IPS-20b (cell line): Measurements from ENCODE around the gene PER2.
"Not testable (repeated sequence)": the region's sequence is repeated elsewhere in the genome, so short reads cannot be mapped to it uniquely, and the experiment has no call there.

Source experiments
- H3K27ac ChIP-seq: one replicate; pipeline ENCODE4 v1.5.1; 2013; ENCODE audit warnings: low read length
- H3K27me3 ChIP-seq: 2 replicates; pipeline ENCODE4 v1.6.1; 2013; ENCODE audit warnings: mild to moderate bottlenecking, low read length, inconsistent platforms; ENCODE audit not compliant: insufficient read depth
- H3K36me3 ChIP-seq: 2 replicates; pipeline ENCODE4 v1.6.1; 2013; ENCODE audit warnings: low read depth, mild to moderate bottlenecking, inconsistent platforms, low read length, moderate library complexity; ENCODE audit not compliant: insufficient read depth
- H3K4me1 ChIP-seq: 2 replicates; pipeline ENCODE4 v1.6.1; 2013; ENCODE audit warnings: mild to moderate bottlenecking, control low read depth, inconsistent platforms, low read length, moderate library complexity; ENCODE audit not compliant: insufficient read depth
- H3K4me3 ChIP-seq: 2 replicates; pipeline ENCODE4 v1.5.1; 2013; ENCODE audit warnings: mild to moderate bottlenecking, low read length, inconsistent platforms
- H3K9ac ChIP-seq: 2 replicates; pipeline ENCODE4 v1.6.1; 2013; ENCODE audit warnings: low read depth, mild to moderate bottlenecking, inconsistent platforms, low read length, moderate library complexity
- H3K9me3 ChIP-seq: 2 replicates; pipeline ENCODE4 v1.6.1; 2013; ENCODE audit warnings: mild to moderate bottlenecking, low read depth, low read length, inconsistent platforms; ENCODE audit not compliant: insufficient read depth

PER2 gene

GRCh38 chr2:238324248-238324647 is 35.8 kb upstream of the PER2 start:
- H3K4me3 ChIP-seq, H3K4me1 ChIP-seq, H3K9ac ChIP-seq, H3K27ac ChIP-seq, H3K9me3 ChIP-seq, H3K27me3 ChIP-seq: not testable (repeated sequence)
- H3K36me3 ChIP-seq = peaks cover 22% of the 10 kb centered on the region; the same call in 1 of the 2 replicates

- no peak overlapping the region for H3K9ac ChIP-seq
Measured at GRCh38 chr2:238322001-238322411, 33.6 kb upstream of the PER2 start.

GRCh38 chr2:238321467-238321866 is 33.1 kb upstream of the PER2 start:
- H3K9me3 ChIP-seq = no peaks in the 10 kb centered on the region
- H3K27ac ChIP-seq = no peak overlapping the region
- peak overlapping the region; percentile 83 for H3K4me3 ChIP-seq
- H3K27me3 ChIP-seq = peaks cover 11% of the 10 kb centered on the region; the same call in 1 of the 2 replicates
- peaks cover 6% of the 10 kb centered on the region; the same call in 1 of the 2 replicates for H3K36me3 ChIP-seq
- H3K4me1 ChIP-seq = peaks cover 5% of the 10 kb centered on the region; the same call in 1 of the 2 replicates
- H3K9ac ChIP-seq = peak overlapping the region; percentile 72; the same call in 1 of the 2 replicates

More at GRCh38 chr2:238322001-238322411, 33.6 kb upstream of the PER2 start:
- Histone ChIP-seq H3K9me3 (no peaks in the 10 kb centered on the region), H3K4me3 (no peak overlapping the region), H3K27ac (no peak overlapping the region), H3K4me1 (peaks cover 5% of the 10 kb centered on the region; the same call in 1 of the 2 replicates), H3K27me3 (peaks cover 11% of the 10 kb centered on the region; the same call in 1 of the 2 replicates), H3K36me3 (peaks cover 10% of the 10 kb centered on the region; the same call in 1 of the 2 replicates)

GRCh38 chr2:238320648-238321281 is 32.4 kb upstream of the PER2 start:
- Histone ChIP-seq H3K9ac (peak overlapping the region; percentile 72), H3K4me1 (peaks cover 5% of the 10 kb centered on the region; the same call in 1 of the 2 replicates), H3K36me3 (peaks cover 6% of the 10 kb centered on the region; the same call in 1 of the 2 replicates), H3K9me3 (no peaks in the 10 kb centered on the region), H3K27me3 (peaks cover 11% of the 10 kb centered on the region; the same call in 1 of the 2 replicates), H3K27ac (no peak overlapping the region), H3K4me3 (peak overlapping the region; percentile 83)

- H3K9me3 ChIP-seq = no peaks in the 10 kb centered on the region
- H3K9ac ChIP-seq = peak within 1 kb of the TSS; percentile 72
- no peak within 1 kb of the TSS for H3K27ac ChIP-seq
- H3K27me3 ChIP-seq = peaks cover 11% of the 10 kb centered on the region; the same call in 1 of the 2 replicates
- H3K4me3 ChIP-seq = peak within 1 kb of the TSS; percentile 83
- H3K4me1 ChIP-seq = peaks cover 5% of the 10 kb centered on the region; the same call in 1 of the 2 replicates
- H3K36me3 ChIP-seq = peaks cover 6% of the 10 kb centered on the region; the same call in 1 of the 2 replicates
Measured at GRCh38 chr2:238320246-238320647, 31.8 kb upstream of the PER2 start, which contains the start of gene TRAF3IP1. Gene TRAF3IP1, plus strand, starts transcription at chr2:238320518. Its CDS starts 145 bp downstream, at chr2:238320663.

- no peaks in the 10 kb centered on the region for H3K4me1 ChIP-seq
Measured at GRCh38 chr2:238315031-238315595, 26.7 kb upstream of the PER2 start.

GRCh38 chr2:238314576-238314975 is 26.2 kb upstream of the PER2 start:
- no peak overlapping the region for H3K4me3 ChIP-seq
- H3K27me3 ChIP-seq = peaks cover 8% of the 10 kb centered on the region; the same call in 1 of the 2 replicates
- H3K4me1 ChIP-seq = no peaks in the 10 kb centered on the region
- H3K9me3 ChIP-seq = no peaks in the 10 kb centered on the region
- no peaks in the 10 kb centered on the region for H3K36me3 ChIP-seq
- H3K9ac ChIP-seq = no peak overlapping the region
- H3K27ac ChIP-seq = no peak overlapping the region

More at GRCh38 chr2:238315031-238315595, 26.7 kb upstream of the PER2 start:
- H3K27ac ChIP-seq = no peak overlapping the region
- peaks cover 11% of the 10 kb centered on the region; the same call in 1 of the 2 replicates for H3K27me3 ChIP-seq
- H3K4me3 ChIP-seq = no peak overlapping the region
- no peak overlapping the region for H3K9ac ChIP-seq
- H3K36me3 ChIP-seq = no peaks in the 10 kb centered on the region
- H3K9me3 ChIP-seq = no peaks in the 10 kb centered on the region

GRCh38 chr2:238313991-238314350 is 25.6 kb upstream of the PER2 start:
- no peaks in the 10 kb centered on the region for H3K36me3 ChIP-seq
- H3K4me3 ChIP-seq = no peak overlapping the region
- H3K4me1 ChIP-seq = no peaks in the 10 kb centered on the region
- no peaks in the 10 kb centered on the region for H3K9me3 ChIP-seq
- no peak overlapping the region for H3K9ac ChIP-seq
- H3K27ac ChIP-seq = no peak overlapping the region
- peaks cover 2% of the 10 kb centered on the region; the same call in 1 of the 2 replicates for H3K27me3 ChIP-seq

GRCh38 chr2:238313289-238313990 is 25.0 kb upstream of the PER2 start:
- Histone ChIP-seq H3K4me1 (no peaks in the 10 kb centered on the region), H3K9me3 (no peaks in the 10 kb centered on the region), H3K4me3 (no peak overlapping the region), H3K27me3 (no peaks in the 10 kb centered on the region), H3K9ac (no peak overlapping the region), H3K36me3 (no peaks in the 10 kb centered on the region), H3K27ac (no peak overlapping the region)

- H3K36me3 ChIP-seq, H3K4me3 ChIP-seq, H3K27ac ChIP-seq, H3K9me3 ChIP-seq, H3K9ac ChIP-seq, H3K4me1 ChIP-seq, H3K27me3 ChIP-seq: not testable (repeated sequence)
Measured at GRCh38 chr2:238310721-238311120, 22.3 kb upstream of the PER2 start.

GRCh38 chr2:238308177-238308576 is 19.8 kb upstream of the PER2 start:
- no peak overlapping the region for H3K4me3 ChIP-seq
- no peaks in the 10 kb centered on the region for H3K27me3 ChIP-seq
- H3K9me3 ChIP-seq = no peaks in the 10 kb centered on the region
- H3K9ac ChIP-seq = no peak overlapping the region
- H3K27ac ChIP-seq = no peak overlapping the region
- no peaks in the 10 kb centered on the region for H3K4me1 ChIP-seq
- no peaks in the 10 kb centered on the region for H3K36me3 ChIP-seq
